Measurements from ENCODE around the gene DDX43. TPM values are rescaled to one million over a fixed set of nuclear protein-coding genes. Genes with fewer than 3 reads are reported as not detected.
A peak's percentile ranks its signal among the peaks of the same experiment; 100 is the strongest.

DDX43 gene
- total RNA-seq, 1 donor from 2014 or later, result not detected

DNA sequence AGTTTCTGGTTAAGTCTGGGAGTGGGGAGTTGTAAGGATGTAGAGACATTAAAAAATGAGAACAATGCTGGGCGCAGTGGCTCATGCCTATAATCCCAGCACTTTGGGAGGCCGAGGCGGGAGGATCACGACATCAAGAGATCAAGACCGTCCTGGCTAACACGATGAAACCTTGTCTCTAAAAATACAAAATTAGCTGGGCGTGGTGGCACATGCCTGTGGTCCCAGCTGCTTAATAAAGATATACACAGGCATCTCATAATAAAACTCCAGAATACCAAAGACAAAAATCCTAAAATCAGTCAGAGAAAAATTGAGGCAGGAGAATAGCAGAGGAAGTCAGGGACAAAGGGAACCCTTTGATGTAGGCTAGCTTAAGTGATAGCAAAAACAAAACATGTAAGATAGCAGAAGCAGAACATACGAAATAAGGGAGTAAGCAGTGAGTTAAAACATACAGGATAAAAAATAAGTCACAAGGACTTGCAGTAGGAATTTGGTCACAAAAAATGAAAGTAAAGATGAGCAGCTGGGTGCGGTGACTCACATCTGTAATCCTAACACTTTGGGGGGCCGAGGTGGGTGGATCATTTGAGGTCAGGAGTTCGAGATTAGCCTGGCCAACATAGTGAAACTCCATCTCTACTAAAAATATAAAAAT, 23.6 kb downstream of the DDX43 start:
- Histone ChIP-seq H3K9me3 (ENCODE audit: low read depth) (no peaks in the 10 kb centered on the region), H4K20me1 (ENCODE audit: low read depth) (no peaks in the 10 kb centered on the region), H3K27me3 (no peaks in the 10 kb centered on the region), H3K4me1 (no peaks in the 10 kb centered on the region), H3K4me3 (no peak overlapping the region), H3K36me3 (no peaks in the 10 kb centered on the region), H3F3A (ENCODE audit: low read depth) (no peaks in the 10 kb centered on the region), H3K4me2 (no peak overlapping the region), H2AFZ (replicated peaks) (no peak overlapping the region), H3K79me2 (ENCODE audit: low read depth) (no peaks in the 10 kb centered on the region), H3K9ac (no peak overlapping the region), H3K27ac (no peak overlapping the region)
- no peaks in the 10 kb centered on the region for H3K4me1 Mint-ChIP-seq
- H3K27me3 Mint-ChIP-seq (ENCODE audit: insufficient read depth, low read depth), result no peaks in the 10 kb centered on the region
- no peak for TF ChIP-seq EZH2 (IDR thresholded peaks at IDR 0.05)
- no peak for TF ChIP-seq CTCF (IDR thresholded peaks at IDR 0.05)
- no peak for TF ChIP-seq EZH2phosphoT487 (IDR thresholded peaks at IDR 0.05)
- no peak overlapping the region for H3K4me3 Mint-ChIP-seq
- no peaks in the 10 kb centered on the region for H3K36me3 Mint-ChIP-seq
- peak overlapping the region; percentile 22 for H3K27ac Mint-ChIP-seq
- no peak for DNase-seq (ENCODE audit: low spot score)
- no peaks in the 10 kb centered on the region for H3K9me3 Mint-ChIP-seq

DNA sequence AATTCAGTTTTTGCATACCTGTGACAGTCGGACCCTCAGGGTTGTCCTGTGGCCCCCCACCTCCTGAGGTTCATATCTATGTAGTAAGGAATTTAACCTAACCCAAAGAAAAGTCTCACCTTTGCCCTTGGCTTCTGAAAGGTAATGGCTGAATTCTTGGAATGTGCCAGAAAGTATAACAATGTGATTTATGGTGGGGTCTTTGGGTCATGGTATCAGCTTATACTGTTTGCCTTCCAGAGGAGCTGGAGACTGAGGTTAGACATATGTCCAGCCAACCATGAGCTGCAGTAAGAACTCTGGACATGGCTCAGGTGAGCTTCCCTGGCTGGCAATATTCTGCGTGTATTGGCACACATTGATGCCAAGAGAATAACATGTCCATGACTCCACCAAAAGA, 26.9 kb downstream of the DDX43 start:
- no peak for DNase-seq (ENCODE audit: low spot score)
- H3K27me3 ChIP-seq, result no peaks in the 10 kb centered on the region
- no peaks in the 10 kb centered on the region for H3K36me3 Mint-ChIP-seq

DNA sequence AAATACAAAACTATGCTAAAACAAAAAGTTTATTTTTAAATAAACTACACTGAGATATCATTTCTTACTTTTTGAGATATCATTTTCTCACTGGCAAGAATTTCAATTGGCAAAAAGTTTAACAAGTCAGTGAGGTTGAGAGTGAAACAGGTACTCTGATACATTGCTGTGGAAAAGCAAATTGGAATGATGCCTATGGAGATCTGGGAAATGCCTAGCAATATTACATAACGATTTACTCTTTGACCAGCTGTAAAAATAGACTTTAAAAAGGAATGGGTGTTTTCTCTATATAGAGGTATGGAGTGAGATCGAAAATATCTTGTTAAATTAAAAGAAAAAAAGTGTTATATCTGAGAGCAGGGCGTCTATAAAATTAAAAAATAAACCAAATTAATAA, 40.6 kb downstream of the DDX43 start:
- H2AFZ ChIP-seq (replicated peaks), result no peak overlapping the region
- TF ChIP-seq CTCF (IDR thresholded peaks at IDR 0.05) (no peak), EZH2phosphoT487 (IDR thresholded peaks at IDR 0.05) (no peak), EZH2 (IDR thresholded peaks at IDR 0.05) (no peak)
- H3K27ac Mint-ChIP-seq, result no peak overlapping the region

More for the DNA sequence above, 26.9 kb downstream of the DDX43 start:
- H3K4me3 Mint-ChIP-seq, result no peak overlapping the region
- no peaks in the 10 kb centered on the region for H3K27me3 Mint-ChIP-seq (ENCODE audit: insufficient read depth, low read depth)
- H3K4me1 Mint-ChIP-seq, result no peaks in the 10 kb centered on the region
- Histone ChIP-seq H3K27ac (no peak overlapping the region), H4K20me1 (ENCODE audit: low read depth) (no peaks in the 10 kb centered on the region), H3K4me3 (no peak overlapping the region), H3K79me2 (ENCODE audit: low read depth) (no peaks in the 10 kb centered on the region), H3F3A (ENCODE audit: low read depth) (no peaks in the 10 kb centered on the region), H3K9ac (no peak overlapping the region), H3K36me3 (no peaks in the 10 kb centered on the region), H3K4me2 (no peak overlapping the region), H3K9me3 (ENCODE audit: low read depth) (no peaks in the 10 kb centered on the region), H3K4me1 (no peaks in the 10 kb centered on the region), H2AFZ (replicated peaks) (no peak overlapping the region)
- TF ChIP-seq EZH2 (IDR thresholded peaks at IDR 0.05), result no peak
- TF ChIP-seq EZH2phosphoT487 (IDR thresholded peaks at IDR 0.05), result no peak
- TF ChIP-seq CTCF (IDR thresholded peaks at IDR 0.05), result no peak
- H3K27ac Mint-ChIP-seq, result no peak overlapping the region
- no peaks in the 10 kb centered on the region for H3K9me3 Mint-ChIP-seq

More for the DNA sequence above, 40.6 kb downstream of the DDX43 start:
- Histone ChIP-seq H3K36me3 (no peaks in the 10 kb centered on the region), H3K4me2 (no peak overlapping the region), H3F3A (ENCODE audit: low read depth) (no peaks in the 10 kb centered on the region), H3K9ac (no peak overlapping the region), H3K4me3 (no peak overlapping the region), H3K9me3 (ENCODE audit: low read depth) (no peaks in the 10 kb centered on the region), H3K27me3 (no peaks in the 10 kb centered on the region), H4K20me1 (ENCODE audit: low read depth) (no peaks in the 10 kb centered on the region), H3K4me1 (no peaks in the 10 kb centered on the region), H3K27ac (no peak overlapping the region), H3K79me2 (ENCODE audit: low read depth) (no peaks in the 10 kb centered on the region)
- Mint-ChIP-seq H3K9me3 (no peaks in the 10 kb centered on the region), H3K4me3 (no peak overlapping the region), H3K4me1 (no peaks in the 10 kb centered on the region), H3K27me3 (ENCODE audit: insufficient read depth, low read depth) (no peaks in the 10 kb centered on the region), H3K36me3 (no peaks in the 10 kb centered on the region)
- DNase-seq (ENCODE audit: low spot score), result no peak
